Fibroblast of lung (primary cell): ENCODE data around the gene COL18A1. TPM values are rescaled to one million over a fixed set of nuclear protein-coding genes. Genes with fewer than 3 reads are reported as not detected.

Experiments
- DNase-seq, 2 donors: peaks; one replicate each; pipeline versions ENCODE4 v3.0.0 to v3.0.0-alpha.2; 2010; ENCODE audit warnings: low read depth in 2 of 2
- H2AFZ ChIP-seq: 2 replicates; pipeline ENCODE4 v1.5.1; 2012; ENCODE audit warnings: low read length, control low read depth, inconsistent platforms
- H3K27ac ChIP-seq: 2 replicates; pipeline ENCODE4 v1.5.1; 2011; ENCODE audit warnings: low read length, control low read depth; ENCODE audit not compliant: insufficient read depth
- H3K27me3 ChIP-seq: 2 replicates; pipeline ENCODE4 v1.5.1; 2011; ENCODE audit warnings: mild to moderate bottlenecking, low read length; ENCODE audit not compliant: control insufficient read depth, insufficient read depth
- H3K36me3 ChIP-seq: 2 replicates; pipeline ENCODE4 v1.5.1; 2011; ENCODE audit warnings: low read length; ENCODE audit not compliant: control insufficient read depth, insufficient read depth
- H3K4me1 ChIP-seq: 2 replicates; pipeline ENCODE4 v1.5.1; 2011; ENCODE audit warnings: low read length; ENCODE audit not compliant: control insufficient read depth, insufficient read depth; ENCODE audit errors: extremely low read depth
- H3K4me2 ChIP-seq: 2 replicates; pipeline ENCODE4 v1.5.1; 2011; ENCODE audit warnings: low read length, control low read depth; ENCODE audit not compliant: insufficient read depth; ENCODE audit errors: extremely low read depth
- H3K4me3 ChIP-seq, 4 experiments: fragments of 200-600 bp in 1 of 4; sonication (generic) in 1 of 4; replicated peaks in 1 of 4; 2 replicates each; pipeline ENCODE4 v1.5.1; 2011 to 2016; ENCODE audit warnings: low read length in 4 of 4, low read depth in 3 of 4, mild to moderate bottlenecking in 3 of 4, control low read depth in 2 of 4, inconsistent platforms in 1 of 4, mixed read lengths in 1 of 4; ENCODE audit not compliant: insufficient read depth in 1 of 4; ENCODE audit errors: control extremely low read depth in 1 of 4
- H3K79me2 ChIP-seq: 2 replicates; pipeline ENCODE4 v1.5.1; 2012; ENCODE audit warnings: mild to moderate bottlenecking, low read length, inconsistent platforms; ENCODE audit not compliant: control insufficient read depth, insufficient read depth
- H3K9ac ChIP-seq: 2 replicates; pipeline ENCODE4 v1.5.1; 2011; ENCODE audit warnings: mild to moderate bottlenecking, low read length, control low read depth; ENCODE audit not compliant: insufficient read depth
- H3K9me3 ChIP-seq: 2 replicates; pipeline ENCODE4 v1.5.1; 2012; ENCODE audit warnings: low read depth, low read length; ENCODE audit not compliant: control insufficient read depth, insufficient read depth
- H4K20me1 ChIP-seq: 2 replicates; pipeline ENCODE4 v1.5.1; 2011; ENCODE audit warnings: low read length; ENCODE audit not compliant: control insufficient read depth, insufficient read depth; ENCODE audit errors: extremely low read depth
- CTCF ChIP-seq, 2 donors: IDR thresholded peaks in 1 of 2; conservative IDR thresholded peaks in 1 of 2; 1 replicate in 1 of 2; 2 replicates in 1 of 2; pipeline ENCODE4 v1.5.1; 2011 to 2012; ENCODE audit warnings: low read length in 2 of 2, control low read depth in 1 of 2, inconsistent platforms in 1 of 2, low read depth in 1 of 2, mild to moderate bottlenecking in 1 of 2
- EZH2 ChIP-seq: IDR thresholded peaks from 2 replicates; pipeline ENCODE4 v1.5.1; 2012; ENCODE audit warnings: low read length, control low read depth, mild to moderate bottlenecking; ENCODE audit errors: missing control alignments
- polyA plus RNA-seq, 2 donors: library from polyadenylated mRNA; depleted of rRNA in 1 of 2; stranded (reverse) in 1 of 2; unstranded in 1 of 2; fragments of >200 nt; gene quantifications; 2 replicates each; pipeline ENCODE4 v1.2.1, GENCODE V29; 2011 to 2012; ENCODE audit warnings: missing spikeins in 1 of 2
- total RNA-seq: library from RNA; depleted of rRNA; stranded (reverse); fragments of >200 nt; gene quantifications from 2 replicates; pipeline ENCODE4 v1.2.1, GENCODE V29; 2014

The COL18A1 gene
- total and polyA plus RNA-seq, 2 donors (not counting 1 experiment from before 2014, with no cell fraction given): 24.3 to 38.8 TPM

DNA sequence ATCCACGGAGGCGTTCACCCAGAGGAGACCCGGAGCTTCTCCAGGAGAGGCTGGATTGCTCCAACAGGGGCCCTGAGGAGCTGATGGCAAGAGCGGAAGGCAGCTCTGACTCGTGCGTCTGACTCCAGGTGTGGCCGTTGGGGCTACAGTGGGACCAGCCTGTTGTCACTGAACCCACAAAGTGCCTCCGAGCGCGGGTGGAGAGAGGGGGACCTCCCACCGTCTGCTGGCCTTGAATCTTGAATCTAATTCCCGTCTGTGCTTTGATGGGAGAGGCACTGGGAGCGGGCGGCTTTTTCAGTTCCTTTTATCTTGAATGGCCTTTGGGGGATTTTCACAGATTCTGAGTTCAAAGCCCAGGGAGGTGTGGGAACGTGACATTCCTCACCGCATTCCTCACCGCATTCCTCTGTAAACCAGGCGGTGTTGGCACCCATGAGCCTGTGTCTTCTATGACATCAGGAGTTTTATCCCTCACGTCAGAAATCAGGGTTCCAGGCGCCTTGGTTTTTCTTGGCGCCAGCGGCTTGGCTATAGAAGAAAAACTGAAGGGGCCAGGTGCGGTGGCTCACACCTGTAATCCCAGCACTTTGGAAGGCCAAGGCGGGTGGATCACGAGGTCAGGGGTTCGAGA is 39.2 kb upstream of the COL18A1 start:
- no peaks in the 10 kb centered on the region for H3K36me3 ChIP-seq
- H3K27me3 ChIP-seq: no peaks in the 10 kb centered on the region
- no peaks in the 10 kb centered on the region for H3K79me2 ChIP-seq
- no peak overlapping the region for H2AFZ ChIP-seq
- peak; percentile 54 to 87 for DNase-seq
- H3K9me3 ChIP-seq: no peaks in the 10 kb centered on the region
- no peak overlapping the region for H3K4me3 ChIP-seq
- no peaks in the 10 kb centered on the region for H4K20me1 ChIP-seq
- H3K9ac ChIP-seq: no peak overlapping the region
- H3K4me1 ChIP-seq: peaks cover 35% of the 10 kb centered on the region
- no peak overlapping the region for H3K4me2 ChIP-seq
- TF ChIP-seq EZH2 (no peak), CTCF (conservative IDR thresholded peaks at IDR 0.05 in 1 of 2, IDR thresholded peaks at IDR 0.05 in 1 of 2; ENCODE audit: low read depth in 1 of 2, low read length in 2 of 2) (no peak)
- H3K27ac ChIP-seq: peak overlapping the region; percentile 99

DNA sequence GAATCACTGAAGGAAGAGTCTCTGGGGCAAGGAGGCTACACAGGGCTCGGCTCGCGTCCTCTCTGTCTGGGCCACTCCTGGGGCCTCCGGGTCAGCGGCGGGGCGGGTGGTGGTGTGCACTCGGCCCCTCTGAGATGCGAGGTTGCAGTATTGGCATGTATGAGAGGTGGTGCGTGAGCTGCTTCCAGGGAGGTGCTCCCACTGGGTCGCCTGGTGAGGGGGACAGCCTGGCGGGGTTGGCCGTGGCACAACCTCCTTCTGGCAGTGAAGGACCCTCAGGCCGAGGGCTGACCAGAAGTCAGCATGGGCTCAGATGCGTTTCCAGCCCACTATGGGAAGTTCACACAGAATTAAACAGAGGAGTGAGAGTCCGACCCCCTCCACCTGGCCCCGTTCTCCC is 38.5 kb upstream of the COL18A1 start:
- H4K20me1 ChIP-seq: no peaks in the 10 kb centered on the region
- H2AFZ ChIP-seq: no peak overlapping the region
- peaks cover 35% of the 10 kb centered on the region for H3K4me1 ChIP-seq
- H3K27me3 ChIP-seq: no peaks in the 10 kb centered on the region
- H3K9ac ChIP-seq: peak overlapping the region; percentile 71
- H3K27ac ChIP-seq: peak overlapping the region; percentile 99
- no peaks in the 10 kb centered on the region for H3K79me2 ChIP-seq
- DNase-seq: no peak
- H3K4me3 ChIP-seq: no peak overlapping the region
- TF ChIP-seq EZH2: no peak
- no peak for TF ChIP-seq CTCF (conservative IDR thresholded peaks at IDR 0.05 in 1 of 2, IDR thresholded peaks at IDR 0.05 in 1 of 2; ENCODE audit: low read depth in 1 of 2, low read length in 2 of 2)
- H3K9me3 ChIP-seq: no peaks in the 10 kb centered on the region
- no peaks in the 10 kb centered on the region for H3K36me3 ChIP-seq
- H3K4me2 ChIP-seq: peak overlapping the region; percentile 32

- no peak overlapping the region for H2AFZ ChIP-seq
- peak overlapping the region; percentile 99 for H3K27ac ChIP-seq
- H3K9ac ChIP-seq: peak overlapping the region; percentile 50
- no peaks in the 10 kb centered on the region for H3K79me2 ChIP-seq
- H3K36me3 ChIP-seq: no peaks in the 10 kb centered on the region
- DNase-seq: peak; percentile 97 to 99
- no peaks in the 10 kb centered on the region for H3K27me3 ChIP-seq
- H3K9me3 ChIP-seq: no peaks in the 10 kb centered on the region
- TF ChIP-seq EZH2 (no peak), CTCF (conservative IDR thresholded peaks at IDR 0.05 in 1 of 2, IDR thresholded peaks at IDR 0.05 in 1 of 2; ENCODE audit: low read depth in 1 of 2, low read length in 2 of 2) (peak in 1 of 2 donors; percentile 29)
- H4K20me1 ChIP-seq: no peaks in the 10 kb centered on the region
- H3K4me1 ChIP-seq: peaks cover 35% of the 10 kb centered on the region
- no peak overlapping the region for H3K4me3 ChIP-seq
- peak overlapping the region; percentile 32 for H3K4me2 ChIP-seq
Measured at GRCh38 chr21:45366931-45367401, 38.0 kb upstream of the COL18A1 start.
